Measurements from ENCODE around the gene COASY.
"Not testable (repeated sequence)": the region's sequence is repeated elsewhere in the genome, so short reads cannot be mapped to it uniquely, and the experiment has no call there.

Gene COASY

GRCh38 chr17:42531455-42532354, 30.2 kb upstream of the COASY start:
- peak; percentile 31 for DNase-seq (ENCODE audit: low read depth)

GRCh38 chr17:42535155-42536047, 26.5 kb upstream of the COASY start:
- DNase-seq (ENCODE audit: low read depth), result no peak

GRCh38 chr17:42536048-42536371, 25.9 kb upstream of the COASY start, which contains the start of gene NAGLU:
Gene NAGLU (plus strand): TSS chr17:42536241. CDS start chr17:42536273, 32 bp downstream.
- peak; percentile 61 for DNase-seq (ENCODE audit: low read depth)

GRCh38 chr17:42536372-42537155, 25.4 kb upstream of the COASY start:
- DNase-seq (ENCODE audit: low read depth), result peak; percentile 55

- DNase-seq (ENCODE audit: low read depth), result no peak
Measured at GRCh38 chr17:42537156-42537805, 24.7 kb upstream of the COASY start.

GRCh38 chr17:42537826-42538451, 24.0 kb upstream of the COASY start:
- no peak for DNase-seq (ENCODE audit: low read depth)

GRCh38 chr17:42538482-42538881, 23.5 kb upstream of the COASY start:
- no peak for DNase-seq (ENCODE audit: low read depth)

- not testable (repeated sequence) for DNase-seq (ENCODE audit: low read depth)
Measured at GRCh38 chr17:42540558-42540957, 21.4 kb upstream of the COASY start.

GRCh38 chr17:42541041-42541833, 20.7 kb upstream of the COASY start:
- DNase-seq (ENCODE audit: low read depth), result no peak

GRCh38 chr17:42543190-42544079, 18.5 kb upstream of the COASY start:
- no peak for DNase-seq (ENCODE audit: low read depth)

- DNase-seq (ENCODE audit: low read depth), result no peak
Measured at GRCh38 chr17:42544874-42545283, 17.1 kb upstream of the COASY start.

GRCh38 chr17:42545755-42546505, 16.0 kb upstream of the COASY start:
- DNase-seq (ENCODE audit: low read depth), result not testable (repeated sequence)

GRCh38 chr17:42547001-42547461, 14.9 kb upstream of the COASY start:
- no peak for DNase-seq (ENCODE audit: low read depth)

- no peak for DNase-seq (ENCODE audit: low read depth)
Measured at GRCh38 chr17:42547698-42548069, 14.3 kb upstream of the COASY start.

- peak; percentile 57 for DNase-seq (ENCODE audit: low read depth)
Measured at GRCh38 chr17:42548070-42548837, 13.7 kb upstream of the COASY start.

- no peak for DNase-seq (ENCODE audit: low read depth)
Measured at GRCh38 chr17:42548993-42549755, 12.8 kb upstream of the COASY start.

GRCh38 chr17:42552736-42553135, 9.2 kb upstream of the COASY start, which contains the start of gene HSD17B1:
Gene HSD17B1 (plus strand): TSS chr17:42552923. CDS start chr17:42552934, 11 bp downstream.
- not testable (repeated sequence) for DNase-seq (ENCODE audit: low read depth)

All from T-helper 22 cell (primary cell).